GM21619 (cell line): ENCODE measurements around the gene FAM3D.
A peak's percentile ranks its signal among the peaks of the same experiment; 100 is the strongest.
"Not testable (repeated sequence)": the region's sequence is repeated elsewhere in the genome, so short reads cannot be mapped to it uniquely, and the experiment has no call there.

ENCODE experiments used
- ATAC-seq: cut with Tn5 transposase; IDR thresholded peaks from one replicate; pipeline ENCODE4 v1.9.1; 2021; ENCODE audit not compliant: unreplicated experiment

Gene FAM3D

GRCh38 chr3:58685641-58686040, 19.1 kb upstream of the FAM3D start:
- no peak for ATAC-seq

- peak; percentile 67 for ATAC-seq
Observed at GRCh38 chr3:58683466-58683865, 16.9 kb upstream of the FAM3D start.

GRCh38 chr3:58683001-58683458, 16.5 kb upstream of the FAM3D start:
- no peak for ATAC-seq

- ATAC-seq, result no peak
Observed at GRCh38 chr3:58681863-58682262, 15.3 kb upstream of the FAM3D start.

GRCh38 chr3:58680879-58681525, 14.4 kb upstream of the FAM3D start:
- no peak for ATAC-seq

- no peak for ATAC-seq
Observed at GRCh38 chr3:58679974-58680666, 13.5 kb upstream of the FAM3D start.

- ATAC-seq, result no peak
Observed at GRCh38 chr3:58679446-58679845, 12.9 kb upstream of the FAM3D start.

GRCh38 chr3:58678177-58678970, 11.8 kb upstream of the FAM3D start:
- ATAC-seq, result not testable (repeated sequence)

GRCh38 chr3:58672880-58673279, 6.3 kb upstream of the FAM3D start:
- no peak for ATAC-seq

- ATAC-seq, result no peak
Observed at GRCh38 chr3:58672451-58672850, 5.9 kb upstream of the FAM3D start.

GRCh38 chr3:58670506-58671135, 4.0 kb upstream of the FAM3D start:
- ATAC-seq, result no peak

- no peak for ATAC-seq
Observed at GRCh38 chr3:58668247-58668646, 1.7 kb upstream of the FAM3D start.

- no peak for ATAC-seq
Observed at GRCh38 chr3:58667704-58668103, 1.1 kb upstream of the FAM3D start.

GRCh38 chr3:58667229-58667628, 655 bp upstream of the FAM3D start:
- ATAC-seq, result no peak

GRCh38 chr3:58665405-58665804, 1.2 kb downstream of the FAM3D start:
- ATAC-seq, result no peak

- ATAC-seq, result no peak
Observed at GRCh38 chr3:58664611-58665010, 2.0 kb downstream of the FAM3D start.

GRCh38 chr3:58661836-58662420, 4.6 kb downstream of the FAM3D start:
- ATAC-seq, result no peak

- ATAC-seq, result no peak
Observed at GRCh38 chr3:58660998-58661397, 5.6 kb downstream of the FAM3D start.

GRCh38 chr3:58659051-58659675, 7.4 kb downstream of the FAM3D start:
- ATAC-seq, result no peak

- ATAC-seq, result no peak
Observed at GRCh38 chr3:58658508-58658907, 8.1 kb downstream of the FAM3D start.
